ENCODE measurements around the gene ZMIZ1. TPM values are rescaled to one million over a fixed set of nuclear protein-coding genes. Genes with fewer than 3 reads are reported as not detected.

ZMIZ1 gene
- total and polyA plus RNA-seq, 2 experiments from 2014 or later, result 9.2 to 30.9 TPM

- Mint-ChIP-seq H3K4me3 (no peak overlapping the region), H3K27me3 (ENCODE audit: insufficient read depth, low read depth, poor library complexity) (peaks cover 15% of the 10 kb centered on the region), H3K36me3 (ENCODE audit: low read depth) (peaks cover 2% of the 10 kb centered on the region; the same call in 1 of the 3 replicates), H3K4me1 (peaks cover 59% of the 10 kb centered on the region), H3K27ac (no peak overlapping the region), H3K9me3 (no peaks in the 10 kb centered on the region; the same call in 2 of the 3 replicates)
- Histone ChIP-seq H4K20me1 (replicated peaks; ENCODE audit: insufficient read depth) (0 out of 2 replicates have a peak, but pooled peaks cover 2% of the 10 kb centered on the region), H3K27me3 (ENCODE audit: insufficient read depth) (no peaks in the 10 kb centered on the region), H3K4me2 (no peak overlapping the region), H3K4me1 (ENCODE audit: insufficient read depth) (peaks cover 21% of the 10 kb centered on the region), H3K4me3 (no peak overlapping the region), H3K36me3 (ENCODE audit: insufficient read depth) (no peaks in the 10 kb centered on the region), H3K9me2 (ENCODE audit: insufficient read depth) (no peaks in the 10 kb centered on the region), H3K27ac (ENCODE audit: low read depth) (no peak overlapping the region), H3F3A (replicated peaks; ENCODE audit: low read depth) (no peaks in the 10 kb centered on the region), H2AFZ (no peak overlapping the region), H3K79me2 (replicated peaks; ENCODE audit: insufficient read depth) (peaks cover 26% of the 10 kb centered on the region)
- no peak for DNase-seq (ENCODE audit: low spot score)
- no peak for ATAC-seq
- TF ChIP-seq ZNF114 (CRISPR knock-in tag; IDR thresholded peaks at IDR 0.05), result no peak
- TF ChIP-seq ZNF462 (CRISPR knock-in tag; IDR thresholded peaks at IDR 0.05), result no peak
- TF ChIP-seq ETS1 (IDR thresholded peaks at IDR 0.05), result no peak
- no peak for TF ChIP-seq JUNB (IDR thresholded peaks at IDR 0.05; ENCODE audit: unreplicated experiment)
- no peak for TF ChIP-seq EZH2 (IDR thresholded peaks at IDR 0.05; ENCODE audit: low read depth, unreplicated experiment)
- TF ChIP-seq STAT1 (IDR thresholded peaks at IDR 0.05; ENCODE audit: unreplicated experiment), result no peak
- no peak for TF ChIP-seq REST (IDR thresholded peaks at IDR 0.05; ENCODE audit: unreplicated experiment)
- TF ChIP-seq POLR2AphosphoS5 (IDR thresholded peaks at IDR 0.05; ENCODE audit: low read depth), result no peak
- TF ChIP-seq NANOG (IDR thresholded peaks at IDR 0.05; ENCODE audit: borderline replicate concordance), result no peak
These were observed 93.3 kb downstream of the ZMIZ1 start for GRCh38 chr10:79162022-79162421.

All from GM23338 (cell line).